GM12872 (cell line): ENCODE results near the gene RANBP17.

Experiments
- TF ChIP-seq, protein P1 (sequence below): IDR thresholded peaks from 3 replicates; pipeline ENCODE4 v1.5.1; 2011; ENCODE audit warnings: low read depth, mild to moderate bottlenecking, low read length, moderate library complexity; ENCODE audit not compliant: insufficient read depth

Gene RANBP17

DNA sequence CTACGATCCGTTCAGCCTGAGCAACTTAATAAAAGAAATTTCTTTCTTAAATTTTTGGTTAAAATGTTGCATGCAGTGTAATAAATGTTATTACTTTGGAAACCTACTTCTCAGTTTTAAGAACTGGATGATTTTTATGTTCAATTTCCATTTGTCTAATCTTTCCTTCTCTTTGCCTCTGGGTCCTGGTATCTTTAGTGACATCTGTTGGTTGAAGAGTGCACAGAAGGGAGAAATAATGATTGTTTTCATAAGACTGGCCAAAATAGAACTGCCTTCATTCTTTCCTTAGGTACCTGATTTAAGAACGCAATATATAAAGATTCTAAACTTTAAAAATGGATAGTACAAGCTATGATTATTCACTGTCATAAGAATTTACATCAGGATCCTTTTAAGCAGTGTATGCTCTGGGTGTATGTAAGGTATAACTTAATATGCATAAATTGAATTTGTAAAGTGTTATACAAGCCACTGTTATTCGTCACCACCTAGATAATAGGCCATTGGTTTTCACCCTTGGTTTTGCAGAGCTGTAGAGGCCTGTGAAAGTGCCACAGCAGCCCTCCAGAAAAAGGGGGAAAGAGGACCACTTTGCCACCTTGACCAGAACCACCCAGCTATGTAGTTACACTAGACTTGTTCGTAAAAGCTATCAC is 364.4 kb downstream of the RANBP17 start:
- TF ChIP-seq, protein P1, sequence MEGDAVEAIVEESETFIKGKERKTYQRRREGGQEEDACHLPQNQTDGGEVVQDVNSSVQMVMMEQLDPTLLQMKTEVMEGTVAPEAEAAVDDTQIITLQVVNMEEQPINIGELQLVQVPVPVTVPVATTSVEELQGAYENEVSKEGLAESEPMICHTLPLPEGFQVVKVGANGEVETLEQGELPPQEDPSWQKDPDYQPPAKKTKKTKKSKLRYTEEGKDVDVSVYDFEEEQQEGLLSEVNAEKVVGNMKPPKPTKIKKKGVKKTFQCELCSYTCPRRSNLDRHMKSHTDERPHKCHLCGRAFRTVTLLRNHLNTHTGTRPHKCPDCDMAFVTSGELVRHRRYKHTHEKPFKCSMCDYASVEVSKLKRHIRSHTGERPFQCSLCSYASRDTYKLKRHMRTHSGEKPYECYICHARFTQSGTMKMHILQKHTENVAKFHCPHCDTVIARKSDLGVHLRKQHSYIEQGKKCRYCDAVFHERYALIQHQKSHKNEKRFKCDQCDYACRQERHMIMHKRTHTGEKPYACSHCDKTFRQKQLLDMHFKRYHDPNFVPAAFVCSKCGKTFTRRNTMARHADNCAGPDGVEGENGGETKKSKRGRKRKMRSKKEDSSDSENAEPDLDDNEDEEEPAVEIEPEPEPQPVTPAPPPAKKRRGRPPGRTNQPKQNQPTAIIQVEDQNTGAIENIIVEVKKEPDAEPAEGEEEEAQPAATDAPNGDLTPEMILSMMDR, result 0 out of 3 replicates have a peak, but pooled peaks have one; percentile 13

- TF ChIP-seq, protein P1, result no peak
Measured at GRCh38 chr5:171226864-171227263, 365.0 kb downstream of the RANBP17 start.

DNA sequence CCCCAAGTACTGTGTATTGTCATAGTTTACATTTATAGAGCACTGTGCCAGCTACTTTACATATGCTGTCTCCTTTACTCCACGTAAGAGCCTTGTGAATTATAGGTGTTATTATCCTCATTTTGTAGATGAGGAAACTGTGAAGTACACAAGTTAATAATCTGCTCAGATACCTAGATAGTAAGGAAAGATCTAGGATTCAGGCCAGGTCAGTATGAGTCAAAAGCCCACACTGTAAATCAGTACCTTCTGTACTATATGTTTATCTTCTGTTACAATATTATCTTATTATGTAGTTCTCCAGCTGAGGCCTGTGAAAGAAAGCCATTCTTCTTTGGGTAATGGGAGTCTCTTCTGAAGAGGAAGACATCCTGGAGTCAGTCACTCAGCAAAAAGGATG is 374.8 kb downstream of the RANBP17 start:
- TF ChIP-seq, protein P1, result no peak

GRCh38 chr5:171242521-171242920 is 380.7 kb downstream of the RANBP17 start:
- TF ChIP-seq, protein P1, result no peak

DNA sequence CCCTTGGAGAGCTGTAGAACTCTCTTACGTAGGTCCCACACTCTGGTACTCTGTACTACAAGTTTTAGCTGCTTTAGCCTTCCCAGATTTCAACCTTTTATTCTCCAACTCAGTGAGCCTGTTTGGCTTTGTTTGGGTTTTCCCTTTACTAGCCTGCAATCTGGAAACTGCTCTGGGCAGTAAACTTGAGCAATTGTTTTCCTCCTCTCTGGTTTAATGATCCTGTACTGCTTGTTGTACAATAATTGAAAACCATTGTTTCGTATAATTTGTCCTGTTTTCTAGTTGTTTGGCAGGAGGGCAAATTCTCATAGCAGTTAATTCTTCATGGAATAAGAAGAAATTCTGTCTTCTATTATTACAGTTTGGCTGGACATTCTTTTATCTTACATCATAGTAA is 384.4 kb downstream of the RANBP17 start:
- TF ChIP-seq, protein P1, result no peak

GRCh38 chr5:171249460-171249859 is 387.6 kb downstream of the RANBP17 start:
- TF ChIP-seq, protein P1, result no peak

DNA sequence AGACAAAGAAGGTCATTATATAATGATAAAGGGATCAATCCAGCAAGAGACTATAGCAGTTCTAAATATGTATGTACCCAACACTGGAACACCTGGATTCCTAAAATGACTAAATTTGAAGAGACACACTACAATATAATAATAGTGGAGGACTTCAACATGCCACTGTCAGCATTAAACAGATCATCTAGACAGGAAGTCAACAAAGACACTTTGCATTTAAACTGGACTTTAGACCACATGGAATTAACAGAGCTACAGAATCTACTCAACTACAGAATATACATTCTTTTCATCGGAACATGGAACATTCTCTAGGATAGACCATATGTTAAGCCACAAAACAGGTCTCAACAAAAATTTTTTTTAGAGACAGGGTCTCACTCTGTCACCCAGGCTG is 388.9 kb downstream of the RANBP17 start:
- TF ChIP-seq, protein P1, result no peak

- TF ChIP-seq, protein P1, result no peak
Measured at GRCh38 chr5:171251519-171251918, 389.7 kb downstream of the RANBP17 start.
